Skin epidermis (tissue), 12 donors: Measurements from ENCODE around the gene TCEA3.
"Not testable (repeated sequence)": the region's sequence is repeated elsewhere in the genome, so short reads cannot be mapped to it uniquely, and the experiment has no call there.

Source experiments
- H3K27ac ChIP-seq, 21 experiments: fragments of 200-600 bp; sonication (generic) in 11 of 21; one replicate each; pipeline ENCODE4 v1.5.0; 2020; ENCODE audit warnings: mild to moderate bottlenecking in 3 of 21, inconsistent platforms in 2 of 21, moderate library complexity in 2 of 21
- H3K4me3 ChIP-seq, 7 experiments: fragments of 200-600 bp; sonication (generic) in 2 of 7; one replicate each; pipeline ENCODE4 v1.5.0; 2020; ENCODE audit warnings: inconsistent platforms in 2 of 7, mild to moderate bottlenecking in 2 of 7, moderate library complexity in 1 of 7

TCEA3 gene

DNA sequence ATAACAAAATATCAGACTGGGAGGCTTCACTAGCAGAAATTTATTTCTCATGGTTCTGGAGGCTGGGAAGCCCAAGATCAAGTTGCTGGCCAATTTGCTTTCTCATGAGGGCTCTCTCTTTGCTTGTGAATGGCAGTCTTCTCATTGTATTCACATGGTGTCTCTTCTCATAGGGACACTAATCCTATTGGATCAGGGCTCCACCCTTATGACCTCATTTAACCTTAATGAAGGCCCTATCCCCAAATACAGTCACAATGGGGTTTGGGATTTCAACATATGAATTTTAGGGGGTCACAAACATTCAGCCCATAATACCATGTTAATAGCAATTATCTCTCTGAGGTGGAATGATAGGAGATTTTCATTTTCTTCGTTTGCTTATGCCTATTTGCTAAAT lies 25.3 kb downstream of the TCEA3 start:
- H3K27ac ChIP-seq: no peak overlapping the region
- H3K4me3 ChIP-seq: no peak overlapping the region

- H3K27ac ChIP-seq: no peak overlapping the region
- H3K4me3 ChIP-seq: no peak overlapping the region
Observed at GRCh38 chr1:23397908-23398307, 26.6 kb downstream of the TCEA3 start.

DNA sequence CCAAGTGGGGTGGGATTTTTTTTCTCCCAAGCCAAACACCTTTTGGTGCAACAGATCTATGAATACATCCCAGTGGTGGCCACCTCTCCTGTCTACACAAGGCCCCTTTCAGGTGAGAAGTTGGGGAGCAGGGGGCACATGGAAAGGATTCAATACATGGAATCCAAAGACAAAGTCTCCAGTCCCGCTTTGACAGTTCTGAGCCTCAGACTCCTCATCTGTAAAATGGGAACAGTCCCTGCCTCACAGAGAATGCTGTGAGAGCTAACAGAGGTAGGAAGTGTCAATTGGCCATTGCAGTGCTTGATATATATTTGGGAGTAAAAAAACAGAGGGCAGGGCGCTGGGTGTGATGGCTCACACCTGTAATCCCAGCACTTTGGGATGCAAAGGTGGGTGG lies 28.2 kb downstream of the TCEA3 start:
- Histone ChIP-seq H3K4me3 (no peak overlapping the region), H3K27ac (peak overlapping the region in 5 of 21 experiments; percentile 75 to 84 (median 76))

- peak overlapping the region in 15 of 21 experiments; percentile 39 to 84 (median 75) for H3K27ac ChIP-seq
- no peak overlapping the region for H3K4me3 ChIP-seq
Observed at GRCh38 chr1:23395849-23396248, 28.7 kb downstream of the TCEA3 start.

DNA sequence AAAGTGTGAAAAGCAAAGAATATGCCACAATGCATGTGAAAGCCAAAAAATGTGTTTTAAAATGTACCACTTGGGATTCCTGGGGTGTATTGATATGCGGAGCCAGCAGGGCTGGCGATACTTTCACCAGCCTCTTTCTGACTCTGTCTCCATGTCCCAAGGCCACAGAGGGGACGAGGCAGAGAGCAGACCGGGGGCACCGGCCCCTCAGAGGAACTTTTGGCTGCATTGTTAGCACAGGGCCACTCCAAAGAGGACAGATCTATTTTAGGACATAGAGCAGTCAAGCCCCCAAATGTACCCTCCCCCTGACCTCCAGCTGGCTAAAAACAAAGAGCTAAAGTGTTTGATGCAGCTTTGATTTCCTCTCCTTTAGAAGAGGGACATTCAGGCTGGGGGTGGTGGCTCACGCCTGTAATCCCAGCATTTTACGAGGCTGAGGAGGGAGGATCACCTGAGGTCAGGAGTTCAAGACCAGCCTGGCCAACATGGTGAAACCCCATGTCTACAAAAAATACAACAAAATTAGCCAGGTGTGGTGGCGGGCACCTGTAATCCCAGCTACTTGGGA lies 29.3 kb downstream of the TCEA3 start:
- Histone ChIP-seq H3K4me3 (no peak overlapping the region), H3K27ac (peak overlapping the region in 18 of 21 experiments; percentile 31 to 84 (median 75))

DNA sequence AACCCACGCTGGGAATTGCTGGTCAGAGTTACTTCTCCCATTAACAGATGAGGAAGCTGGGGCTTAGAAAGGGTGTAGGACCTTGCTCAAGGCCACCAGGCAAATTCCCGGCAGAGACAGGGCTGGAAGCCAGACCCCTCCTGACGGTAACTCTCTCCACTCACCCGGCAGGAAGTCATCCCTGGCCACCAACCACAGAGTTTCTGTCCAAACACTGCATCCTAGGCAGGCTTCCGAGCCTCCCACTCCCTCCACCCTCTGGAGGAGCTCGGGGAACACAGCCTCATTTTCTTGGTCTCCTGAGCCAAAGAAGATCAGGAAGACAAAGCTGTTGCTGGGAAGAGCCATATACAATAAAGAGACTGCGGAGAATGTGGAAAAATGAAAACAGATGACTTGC lies 29.9 kb downstream of the TCEA3 start:
- H3K4me3 ChIP-seq: no peak overlapping the region
- H3K27ac ChIP-seq: peak overlapping the region in 19 of 21 experiments; percentile 31 to 84 (median 75)

DNA sequence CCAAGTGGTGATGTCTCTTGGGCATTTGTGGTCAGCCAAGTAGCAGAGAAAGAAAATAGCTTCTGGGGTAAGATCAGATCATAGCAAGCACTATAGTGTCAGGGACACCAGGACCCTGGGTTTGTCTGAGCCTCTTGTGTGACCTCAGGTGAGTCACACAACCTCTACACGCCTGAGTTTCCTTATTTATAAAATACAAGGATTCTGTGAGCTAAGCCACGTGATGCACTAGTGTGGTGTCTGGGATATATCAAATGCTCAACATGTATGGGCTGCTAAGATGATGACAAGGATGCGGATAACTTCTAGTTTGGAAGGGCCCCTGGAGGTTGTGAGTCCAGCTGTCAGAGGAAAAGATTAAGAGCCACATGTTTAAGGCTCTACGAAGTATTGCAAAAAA lies 30.4 kb downstream of the TCEA3 start:
- Histone ChIP-seq H3K4me3 (no peak overlapping the region), H3K27ac (peak overlapping the region in 20 of 21 experiments; percentile 16 to 84 (median 75))

DNA sequence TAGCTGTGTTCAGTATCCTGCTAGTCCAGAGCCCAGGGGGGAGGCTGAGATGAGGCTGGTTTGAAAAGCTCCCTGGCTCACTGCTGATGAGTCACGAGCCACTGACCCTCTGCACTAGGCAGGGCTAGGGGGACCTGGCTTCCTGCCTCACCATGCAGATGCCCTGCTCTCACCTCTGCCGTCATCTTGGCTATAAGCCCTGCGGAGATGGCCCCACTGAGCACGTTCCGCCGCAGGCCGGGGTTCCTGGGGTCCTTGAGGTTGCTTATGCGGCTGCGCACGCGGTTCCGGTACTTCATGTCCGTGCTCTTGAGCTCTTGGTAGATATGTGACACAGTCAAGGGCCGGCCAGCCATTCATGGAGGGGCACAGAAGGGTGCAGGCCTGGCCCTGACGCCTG lies 30.8 kb downstream of the TCEA3 start:
- Histone ChIP-seq H3K4me3 (no peak overlapping the region), H3K27ac (peak overlapping the region in 20 of 21 experiments; percentile 16 to 84 (median 75))

GRCh38 chr1:23392125-23392855 lies 32.3 kb downstream of the TCEA3 start:
- Histone ChIP-seq H3K27ac (peak overlapping the region in 1 of 21 experiments; percentile 5), H3K4me3 (no peak overlapping the region)

GRCh38 chr1:23389837-23390321 lies 34.7 kb downstream of the TCEA3 start:
- Histone ChIP-seq H3K4me3 (no peak overlapping the region), H3K27ac (no peak overlapping the region)

DNA sequence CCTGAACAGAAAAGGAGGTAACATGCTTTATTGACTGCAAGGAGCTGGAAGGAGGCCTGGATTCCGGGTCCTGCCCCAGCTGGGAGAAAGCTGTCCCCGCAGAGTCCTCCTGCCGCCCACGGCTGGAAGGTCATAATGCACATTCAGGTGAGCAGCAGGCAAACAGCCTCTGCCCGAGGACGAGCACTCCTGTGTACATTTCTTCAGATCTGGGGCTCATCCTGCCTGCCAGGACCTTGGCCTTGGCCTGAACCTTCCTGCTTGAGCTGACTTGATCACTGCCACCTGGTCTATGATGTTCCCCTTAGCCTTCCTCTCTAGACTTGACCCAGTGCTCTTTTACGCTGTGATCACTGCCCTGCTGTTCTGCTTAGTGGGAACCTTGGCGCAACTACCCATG lies 37.1 kb downstream of the TCEA3 start:
- no peak overlapping the region for H3K27ac ChIP-seq
- no peak overlapping the region for H3K4me3 ChIP-seq

GRCh38 chr1:23385119-23385621 lies 39.4 kb downstream of the TCEA3 start:
- Histone ChIP-seq H3K4me3 (no peak overlapping the region), H3K27ac (peak overlapping the region in 12 of 21 experiments; percentile 1 to 75 (median 44))

DNA sequence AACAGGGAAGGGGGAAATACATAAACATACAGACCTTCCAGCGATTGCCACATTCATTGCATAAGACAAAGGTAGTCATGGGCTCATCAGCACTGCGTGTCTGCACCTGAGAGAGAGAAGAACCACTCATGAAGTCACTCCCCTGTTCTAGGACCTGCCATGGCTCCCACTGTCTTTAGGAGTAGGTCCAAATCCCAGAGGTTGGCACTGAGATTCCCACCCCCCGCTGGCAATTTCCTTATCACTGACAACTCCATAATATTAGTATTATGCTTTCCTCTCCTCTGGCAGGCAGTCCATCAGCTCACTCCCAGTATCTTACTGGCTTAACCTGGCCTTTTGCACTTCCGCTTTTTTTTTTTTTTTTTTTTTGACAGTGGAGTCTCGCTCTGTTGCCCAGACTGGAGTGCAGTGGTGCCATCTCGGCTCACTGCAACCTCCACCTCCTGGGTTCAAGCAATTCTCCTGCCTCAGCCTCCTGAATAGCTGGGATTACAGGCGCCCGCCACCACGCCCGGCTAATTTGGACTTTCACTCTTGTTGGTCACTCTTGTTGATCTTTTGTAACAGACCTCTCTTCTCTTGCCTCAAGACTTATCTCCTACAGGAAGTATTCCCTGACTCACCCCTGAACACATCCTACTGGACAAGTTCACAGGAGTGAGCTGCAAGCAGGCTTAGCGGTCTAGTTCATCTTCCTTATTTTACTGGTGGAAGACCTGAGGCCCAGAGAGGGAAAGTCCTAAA lies 40.1 kb downstream of the TCEA3 start:
- no peak overlapping the region for H3K4me3 ChIP-seq
- peak overlapping the region in 13 of 21 experiments; percentile 1 to 77 (median 51) for H3K27ac ChIP-seq

DNA sequence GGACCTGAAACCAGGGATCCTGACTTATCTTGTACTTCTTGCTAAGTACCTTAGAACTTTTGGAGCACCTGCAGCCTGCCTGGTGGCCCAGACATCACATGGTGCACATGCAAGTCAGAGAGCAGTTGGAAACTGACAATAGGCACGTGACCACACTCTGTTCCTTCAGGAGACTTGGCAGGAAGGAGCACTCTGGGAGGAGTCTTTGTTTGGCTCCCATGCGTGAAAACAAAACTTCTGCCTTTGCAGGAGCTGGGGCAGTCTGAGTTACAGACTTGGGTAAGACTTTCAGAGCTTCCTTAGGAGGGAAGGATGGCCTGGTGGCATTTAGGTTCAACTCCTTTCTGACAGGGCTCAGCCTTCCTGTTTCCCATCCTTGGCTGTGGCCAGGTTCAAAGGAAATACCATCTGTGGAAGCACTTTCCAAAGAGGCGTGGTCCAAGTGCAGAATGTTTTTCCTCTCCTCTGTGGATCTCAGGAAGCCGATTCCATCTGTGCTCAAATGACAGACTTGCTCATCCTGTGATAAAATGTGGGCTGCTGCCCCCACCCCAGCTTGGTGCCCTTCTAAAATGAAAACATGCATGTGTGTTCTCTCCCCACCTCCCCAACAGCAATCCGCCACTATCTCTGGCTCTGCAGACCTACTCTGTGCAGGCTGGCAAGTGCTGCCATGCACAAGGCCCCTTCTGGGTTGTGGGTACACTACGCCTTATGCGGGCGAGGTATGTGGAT lies 40.8 kb downstream of the TCEA3 start:
- H3K4me3 ChIP-seq: no peak overlapping the region
- peak overlapping the region in 13 of 21 experiments; percentile 1 to 77 (median 47) for H3K27ac ChIP-seq

DNA sequence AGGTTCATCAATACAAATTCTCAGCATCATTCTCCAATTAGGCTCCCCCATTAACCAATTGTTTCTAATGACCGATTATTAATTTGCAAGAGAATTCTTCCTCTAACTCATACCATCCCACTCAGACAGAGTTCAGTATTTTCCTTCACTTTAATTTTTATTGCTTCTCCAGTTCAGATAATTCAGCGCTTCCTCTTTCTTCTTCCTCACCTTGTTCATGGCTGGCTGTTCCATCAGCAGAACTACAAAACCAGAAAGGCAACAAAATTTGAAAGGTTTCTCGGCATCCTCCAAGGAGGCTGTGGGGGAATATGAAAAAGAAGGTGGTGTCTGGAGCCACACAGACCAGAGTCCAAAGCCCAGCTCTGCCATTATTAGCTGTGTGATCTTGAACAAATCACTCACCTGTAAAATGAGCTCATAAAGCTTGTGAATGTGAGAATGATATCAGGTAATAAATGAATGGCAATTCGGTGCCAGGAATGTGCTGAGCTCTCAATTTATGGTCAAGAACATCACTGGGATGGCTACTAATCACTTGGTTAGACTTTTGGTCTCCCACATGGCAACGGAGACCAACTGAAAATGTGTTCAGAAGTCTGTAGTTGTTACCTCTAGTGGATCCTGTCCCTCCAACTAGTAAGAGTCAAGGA lies 43.2 kb downstream of the TCEA3 start:
- Histone ChIP-seq H3K4me3 (no peak overlapping the region), H3K27ac (peak overlapping the region in 3 of 21 experiments; percentile 45 to 62 (median 56))

- Histone ChIP-seq H3K27ac (peak overlapping the region in 8 of 21 experiments; percentile 17 to 62 (median 44)), H3K4me3 (no peak overlapping the region)
Observed at GRCh38 chr1:23380719-23381118, 43.8 kb downstream of the TCEA3 start.

GRCh38 chr1:23380236-23380635 lies 44.3 kb downstream of the TCEA3 start:
- not testable (repeated sequence) for H3K4me3 ChIP-seq
- H3K27ac ChIP-seq: peak overlapping the region in 8 of 21 experiments; percentile 17 to 56 (median 43)

GRCh38 chr1:23376890-23377811 lies 47.4 kb downstream of the TCEA3 start:
- Histone ChIP-seq H3K4me3 (no peak overlapping the region), H3K27ac (peak overlapping the region in 20 of 21 experiments; percentile 25 to 85 (median 72))
